Endothelial cell of umbilical vein (primary cell): ENCODE data around the gene RAI1. TPM values are rescaled to one million over a fixed set of nuclear protein-coding genes. Genes with fewer than 3 reads are reported as not detected.

Experiments
- BruUV-seq: library from RNA; stranded (reverse); fragments of 400-500 nt; replicated peaks from 2 replicates; lab custom pipeline; 2021; lab: Mats Ljungman, UMichigan
- CTCF ChIA-PET: fragments of 300-600, 350-600 bp; sonication (Branson Sonifier 250); formaldehyde crosslinking; loops from one replicate; lab custom pipeline; 2021; ENCODE audit warnings: antibody characterized with exemption, inconsistent platforms; lab: Charles Lee
- POLR2A ChIA-PET: fragments of 300-600, 350-600 bp; sonication (Branson Sonifier 250); formaldehyde crosslinking; loops from one replicate; lab custom pipeline; 2021; ENCODE audit warnings: antibody characterized with exemption, inconsistent platforms; lab: Charles Lee
- DNase-seq: peaks from one replicate; pipeline ENCODE4 v3.0.0-alpha.2; 2011; ENCODE audit warnings: low read depth, low spot score
- FAIRE-seq: peaks from 2 replicates; lab custom pipeline; 2011; peaks lifted over from hg19 to GRCh38; lab: Jason Lieb, UNC
- H2AFZ ChIP-seq: 2 replicates; pipeline ENCODE4 v1.6.0; 2012; ENCODE audit warnings: low read depth, low read length, control low read depth, inconsistent platforms
- H3K27ac ChIP-seq: 2 replicates; pipeline ENCODE4 v1.5.1; 2011; ENCODE audit warnings: low read depth, mild to moderate bottlenecking, control low read depth, low read length, moderate library complexity; ENCODE audit not compliant: insufficient read depth
- H3K27me3 ChIP-seq, 2 experiments: 2 replicates each; pipeline versions ENCODE4 v1.6.0 to v1.6.1; 2011; ENCODE audit warnings: low read length in 2 of 2, mixed read lengths in 1 of 2; ENCODE audit not compliant: control insufficient read depth in 2 of 2, insufficient read depth in 2 of 2
- H3K36me3 ChIP-seq, 2 experiments: 2 replicates in 1 of 2; 3 replicates in 1 of 2; pipeline ENCODE4 v1.5.1; 2011; ENCODE audit warnings: low read length in 2 of 2, mild to moderate bottlenecking in 1 of 2, moderate library complexity in 1 of 2; ENCODE audit not compliant: control insufficient read depth in 2 of 2, insufficient read depth in 2 of 2; ENCODE audit errors: extremely low read depth in 1 of 2
- H3K4me1 ChIP-seq: 3 replicates; pipeline ENCODE4 v1.5.1; 2011; ENCODE audit warnings: mild to moderate bottlenecking, low read length; ENCODE audit not compliant: control insufficient read depth, insufficient read depth; ENCODE audit errors: extremely low read depth
- H3K4me2 ChIP-seq: 2 replicates; pipeline ENCODE4 v1.6.1; 2011; ENCODE audit warnings: low read length, control low read depth, mixed read lengths; ENCODE audit not compliant: insufficient read depth
- H3K4me3 ChIP-seq, 3 experiments: fragments of 200-600 bp in 1 of 3; sonication (generic), shearing (Covaris generic) in 1 of 3; replicated peaks in 1 of 3; 2 replicates each; pipeline ENCODE4 v1.5.1; 2011 to 2016; ENCODE audit warnings: control low read depth in 3 of 3, low read length in 3 of 3, mild to moderate bottlenecking in 2 of 3, inconsistent platforms in 1 of 3, low read depth in 1 of 3, moderate library complexity in 1 of 3; ENCODE audit not compliant: insufficient read depth in 1 of 3
- H3K79me2 ChIP-seq: 2 replicates; pipeline ENCODE4 v1.6.0; 2012; ENCODE audit warnings: low read length, inconsistent platforms; ENCODE audit not compliant: control insufficient read depth, insufficient read depth
- H3K9ac ChIP-seq: replicated peaks from 2 replicates; pipeline ENCODE3; 2011; ENCODE audit warnings: low read length, control low read depth; ENCODE audit not compliant: insufficient read depth; ENCODE audit errors: extremely low read depth
- H3K9me1 ChIP-seq: replicated peaks from 3 replicates; pipeline ENCODE4 v1.6.0; 2011; ENCODE audit warnings: mild to moderate bottlenecking, low read length; ENCODE audit not compliant: control insufficient read depth, insufficient read depth; ENCODE audit errors: extremely low read depth
- H3K9me3 ChIP-seq: replicated peaks from 2 replicates; pipeline ENCODE4 v1.5.1; 2012; ENCODE audit warnings: low read length, inconsistent platforms; ENCODE audit not compliant: control insufficient read depth, insufficient read depth
- H4K20me1 ChIP-seq: replicated peaks from 2 replicates; pipeline ENCODE3; 2011; ENCODE audit warnings: mild to moderate bottlenecking, low read length; ENCODE audit not compliant: control insufficient read depth, insufficient read depth; ENCODE audit errors: extremely low read depth
- CTCF ChIP-seq, 2 donors: IDR thresholded peaks; 1 replicate in 1 of 2; 2 replicates in 1 of 2; pipeline ENCODE4 v1.5.1; 2011; ENCODE audit warnings: low read length in 2 of 2, mild to moderate bottlenecking in 2 of 2, moderate library complexity in 2 of 2, control low read depth in 1 of 2, inconsistent platforms in 1 of 2, low read depth in 1 of 2; ENCODE audit not compliant: insufficient read depth in 1 of 2; ENCODE audit errors: extremely low read depth in 1 of 2
- EZH2 ChIP-seq: IDR thresholded peaks from 2 replicates; pipeline ENCODE4 v1.6.1; 2012; ENCODE audit warnings: borderline replicate concordance, low read depth, mild to moderate bottlenecking, moderate library complexity, low read length, inconsistent platforms; ENCODE audit not compliant: severe bottlenecking
- GATA2 ChIP-seq: IDR thresholded peaks from 2 replicates; pipeline ENCODE4 v1.7.0; 2011; ENCODE audit warnings: low read depth, mild to moderate bottlenecking, moderate library complexity, mixed read lengths, low read length; ENCODE audit not compliant: insufficient read length, insufficient read depth
- JUN ChIP-seq: IDR thresholded peaks from 2 replicates; pipeline ENCODE4 v1.6.1; 2011; ENCODE audit warnings: borderline replicate concordance, low read depth; ENCODE audit not compliant: insufficient read length, insufficient read depth
- POLR2A ChIP-seq: IDR thresholded peaks from 2 replicates; pipeline ENCODE4 v1.6.1; 2012; ENCODE audit warnings: low read depth, mild to moderate bottlenecking, control low read depth, low read length
- dilution Hi-C: fragments of 300-500 bp; cut with MboI; formaldehyde crosslinking; loops from one replicate; pipeline ENCODE4 v1.15.0; 2019; ENCODE audit warnings: low sequenced_read_pairs; ENCODE audit not compliant: extremely low pct_ligation_motif_present
- intact Hi-C: fragments of 100-400 bp; cut with micrococcal nuclease; formaldehyde crosslinking; loops from one replicate; pipeline ENCODE4 v1.10.0; 2022
- polyA plus RNA-seq, 4 experiments: library from polyadenylated mRNA; depleted of rRNA in 3 of 4; stranded (reverse) in 3 of 4; unstranded in 1 of 4; fragments of >200 nt; gene quantifications; 2 replicates each; pipeline versions ENCODE4 v1.2.1 to v1.2.3, GENCODE V29; 2011 to 2012; ENCODE audit warnings: missing spikeins in 1 of 4
- total RNA-seq: library from RNA; stranded (reverse); gene quantifications from 2 replicates; pipeline ENCODE4 v1.2.3, GENCODE V29; 2021

Gene RAI1
- total and polyA plus RNA-seq, 2 donors (not counting 3 experiments of a cell fraction or from before 2014, with no cell fraction given) = 7.8 to 43.3 TPM

GRCh38 chr17:17776889-17777288, 95.6 kb downstream of the RAI1 start:
- ChIA-PET CTCF (interaction anchor here (0.7 kb wide), 1 partner anchor 44 kb away, joined by 3 read pairs; no protein-coding TSS in a partner anchor), POLR2A (no interaction called here)
- Histone ChIP-seq H3K9me1 (no peaks in the 10 kb centered on the region), H3K4me3 (no peak overlapping the region), H3K4me2 (no peak overlapping the region), H3K79me2 (peaks cover 6% of the 10 kb centered on the region), H3K27me3 (no peaks in the 10 kb centered on the region), H3K9me3 (no peaks in the 10 kb centered on the region), H3K36me3 (peaks cover 0 to 5% of the 10 kb centered on the region in 2 experiments), H3K9ac (no peak overlapping the region), H4K20me1 (peaks cover 3% of the 10 kb centered on the region), H2AFZ (no peak overlapping the region), H3K4me1 (peaks cover 16% of the 10 kb centered on the region), H3K27ac (no peak overlapping the region)
- BruUV-seq = no TSS peak
- dilution Hi-C loops (no loop called here), intact Hi-C loops (no loop called here)
- no peak for DNase-seq
- no peak for FAIRE-seq
- TF ChIP-seq POLR2A (no peak), EZH2 (no peak), CTCF (IDR thresholded peaks at IDR 0.05; ENCODE audit: extremely low read depth in 1 of 2, insufficient read depth in 1 of 2, low read depth in 1 of 2, low read length in 2 of 2) (no peak), JUN (no peak), GATA2 (no peak)
